Fibroblast of villous mesenchyme (primary cell): Measurements from ENCODE around the gene SUPT20H. TPM values are rescaled to one million over a fixed set of nuclear protein-coding genes. Genes with fewer than 3 reads are reported as not detected.
A peak's percentile ranks its signal among the peaks of the same experiment; 100 is the strongest.
"Not testable (repeated sequence)": the region's sequence is repeated elsewhere in the genome, so short reads cannot be mapped to it uniquely, and the experiment has no call there.

Experiments used
- DNase-seq: peaks from one replicate; pipeline ENCODE4 v3.0.0-alpha.2; 2010; ENCODE audit warnings: low read depth
- H3K4me3 ChIP-seq: 2 replicates; pipeline ENCODE4 v1.5.1; 2011; ENCODE audit warnings: low read depth, mild to moderate bottlenecking, low read length
- CTCF ChIP-seq: IDR thresholded peaks from 2 replicates; pipeline ENCODE4 v1.5.1; 2012; ENCODE audit warnings: low read depth, mild to moderate bottlenecking, low read length; ENCODE audit not compliant: insufficient read depth
- total RNA-seq: library from RNA; depleted of rRNA; stranded (reverse); fragments of >200 nt; gene quantifications from 2 replicates; pipeline ENCODE4 v1.2.3, GENCODE V29; 2012

Gene SUPT20H
- total RNA-seq, 1 donor: 105 TPM

- TF ChIP-seq CTCF: no peak
- no peak for DNase-seq
- peak overlapping the region; percentile 97 for H3K4me3 ChIP-seq
Observed at GRCh38 chr13:37059848-37060192, 332 bp upstream of the SUPT20H start.

GRCh38 chr13:37056228-37056627 lies 3.3 kb downstream of the SUPT20H start:
- not testable (repeated sequence) for DNase-seq, H3K4me3 ChIP-seq

GRCh38 chr13:37053111-37053510 lies 6.4 kb downstream of the SUPT20H start:
- H3K4me3 ChIP-seq, DNase-seq: not testable (repeated sequence)

GRCh38 chr13:37049810-37050209 lies 9.7 kb downstream of the SUPT20H start:
- H3K4me3 ChIP-seq: no peak overlapping the region
- no peak for TF ChIP-seq CTCF
- DNase-seq: no peak

GRCh38 chr13:37047846-37048245 lies 11.6 kb downstream of the SUPT20H start:
- no peak overlapping the region for H3K4me3 ChIP-seq
- DNase-seq: no peak
- no peak for TF ChIP-seq CTCF

GRCh38 chr13:37047032-37047431 lies 12.5 kb downstream of the SUPT20H start:
- no peak for DNase-seq
- no peak for TF ChIP-seq CTCF
- no peak overlapping the region for H3K4me3 ChIP-seq

- no peak for DNase-seq
- no peak overlapping the region for H3K4me3 ChIP-seq
- no peak for TF ChIP-seq CTCF
Observed at GRCh38 chr13:37046062-37046461, 13.4 kb downstream of the SUPT20H start.

- DNase-seq: no peak
- TF ChIP-seq CTCF: no peak
- H3K4me3 ChIP-seq: no peak overlapping the region
Observed at GRCh38 chr13:37040789-37041188, 18.7 kb downstream of the SUPT20H start.
